Caki2 (cell line): ENCODE results near the gene ASIC1. TPM values are rescaled to one million over a fixed set of nuclear protein-coding genes. Genes with fewer than 3 reads are reported as not detected.

Source experiments
- DNase-seq: peaks from one replicate; pipeline ENCODE4 v3.0.0-alpha.2; 2015; ENCODE audit warnings: low read depth
- in situ Hi-C: cut with HindIII; loops from 2 replicates; pipeline ENCODE4 v1.10.0; 2016; ENCODE audit warnings: low sequenced_read_pairs, low pct_unique_long_range_greater_than_20kb, mixed read lengths
- total RNA-seq: library from RNA; depleted of rRNA; stranded (reverse); fragments of >200 nt; shearing (Covaris generic); gene quantifications from 2 replicates; pipeline ENCODE4 v1.2.3, GENCODE V29; 2014; ENCODE audit warnings: low replicate concordance; rRNA removed

Gene ASIC1
- total RNA-seq, 1 experiment from 2014 or later, result 0.74 TPM

DNA sequence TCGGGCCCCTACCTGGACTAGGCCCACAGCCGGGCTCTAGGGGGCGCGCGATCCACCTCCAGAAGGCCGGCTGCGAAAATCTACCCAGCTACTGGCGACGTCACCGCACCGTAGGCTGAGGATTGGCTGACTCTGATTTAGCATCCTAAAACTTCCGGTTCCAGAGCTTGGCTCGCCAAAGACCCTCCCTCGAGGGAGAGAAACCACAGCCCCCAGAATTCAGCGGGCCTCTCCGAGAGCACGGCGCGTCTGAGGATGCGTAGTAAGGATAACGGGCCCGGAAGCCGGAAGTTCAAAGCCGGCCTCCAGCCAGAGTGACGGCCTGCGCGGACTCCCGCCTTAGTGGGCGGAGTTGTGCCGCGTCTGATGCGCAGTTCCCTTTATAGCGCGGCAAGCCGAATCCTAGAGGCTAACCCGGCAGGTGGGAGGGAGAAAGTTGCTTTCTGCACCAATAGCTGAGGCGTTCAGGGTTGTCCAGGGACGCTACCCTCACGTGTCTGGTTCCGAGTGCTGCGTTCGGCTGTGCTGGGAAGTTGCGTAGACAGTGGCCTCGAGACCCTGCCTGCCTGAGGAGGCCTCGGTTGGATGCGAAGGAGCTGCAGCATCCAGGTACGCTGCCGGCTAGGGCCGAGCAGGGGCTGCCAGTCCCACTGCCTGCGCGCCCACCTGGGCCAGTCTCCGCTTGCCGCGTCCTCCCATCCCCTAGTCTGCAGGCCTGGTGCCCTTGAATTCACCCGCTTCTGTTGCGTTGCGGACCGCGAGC lies 54.5 kb downstream of the ASIC1 start, which contains the start of gene COX14:
COX14 (plus strand) TSS at position 544 of the 763 bp plus-strand sequence. CDS start 7,808 bp downstream, outside the sequence.
- in situ Hi-C loops, result loop anchor here (10.0 kb wide), 1 partner anchor 173 kb away; the partner anchor contains the start of gene LIMA1
- DNase-seq, result peak; percentile 100

GRCh38 chr12:50112456-50113218 lies 55.2 kb downstream of the ASIC1 start:
- no peak for DNase-seq
- in situ Hi-C loops, result loop anchor here (10.0 kb wide), 1 partner anchor 172 kb away; the partner anchor contains the start of gene LIMA1

GRCh38 chr12:50117057-50117622 lies 59.7 kb downstream of the ASIC1 start:
- in situ Hi-C loops, result loop anchor here (10.0 kb wide), 1 partner anchor 168 kb away; the partner anchor contains the start of gene LIMA1
- DNase-seq, result no peak

GRCh38 chr12:50119387-50119786 lies 62.0 kb downstream of the ASIC1 start:
- DNase-seq, result no peak
- in situ Hi-C loops, result loop anchor here (10.0 kb wide), 1 partner anchor 165 kb away; the partner anchor contains the start of gene LIMA1

DNA sequence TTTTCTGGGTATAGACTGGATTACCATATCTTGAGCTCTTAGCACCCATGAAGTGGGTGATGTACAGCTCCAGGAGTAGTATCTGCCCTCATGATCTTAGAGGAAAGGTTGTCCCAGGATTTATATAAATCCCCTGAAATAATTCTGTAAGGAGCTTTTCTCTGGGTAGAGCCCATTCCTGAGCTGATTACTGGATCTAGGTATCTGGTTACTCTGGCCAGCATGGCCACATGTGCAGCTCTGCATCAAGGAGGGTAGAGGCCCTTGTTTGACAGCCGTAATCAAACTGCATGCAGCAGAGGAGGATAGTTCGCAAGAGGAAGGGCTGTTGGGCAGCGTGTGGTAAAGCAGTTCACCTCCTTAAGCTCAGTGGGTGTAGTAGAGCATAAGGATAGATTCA lies 63.1 kb downstream of the ASIC1 start:
- no peak for DNase-seq
- in situ Hi-C loops, result no loop called here

GRCh38 chr12:50120953-50121352 lies 63.6 kb downstream of the ASIC1 start:
- DNase-seq, result no peak
- in situ Hi-C loops, result no loop called here

DNA sequence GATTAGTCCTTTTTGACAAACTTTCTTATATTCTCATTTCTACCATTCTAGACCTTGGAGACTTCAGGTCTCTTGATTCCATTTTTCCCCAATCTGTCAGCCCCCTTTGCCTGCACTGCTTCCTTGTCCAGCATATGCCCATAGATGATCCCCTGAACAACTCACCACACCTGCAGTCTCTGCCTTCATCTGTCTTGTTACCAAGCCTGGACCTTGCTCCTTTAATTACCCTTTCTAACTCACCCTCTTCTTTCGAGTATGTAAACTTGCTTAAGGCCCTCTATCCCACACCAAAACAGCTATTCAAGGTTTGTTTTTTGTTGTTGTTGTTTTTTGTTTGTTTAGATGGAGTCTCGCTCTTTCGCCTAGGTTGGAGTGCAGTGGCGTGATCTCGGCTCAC lies 64.2 kb downstream of the ASIC1 start:
- no peak for DNase-seq
- in situ Hi-C loops, result no loop called here

DNA sequence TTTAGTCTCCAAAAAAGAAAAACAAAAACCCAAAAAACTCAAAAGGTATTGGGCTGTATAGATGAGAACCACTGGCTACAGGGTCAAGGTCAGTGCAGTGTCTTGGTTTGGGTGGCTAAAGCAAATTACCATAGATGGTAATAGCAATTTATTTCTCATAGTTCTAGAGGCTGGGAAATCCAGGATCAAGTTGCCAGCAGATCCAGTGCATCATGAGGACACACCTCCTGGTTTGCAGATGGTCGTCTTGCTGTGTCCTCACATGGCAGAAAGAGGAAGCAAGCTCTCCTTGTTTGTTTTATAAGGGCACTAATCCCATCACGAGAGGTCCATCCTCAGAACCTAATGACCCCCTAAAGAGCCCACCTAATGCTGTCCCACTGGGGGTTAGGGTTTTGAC lies 65.8 kb downstream of the ASIC1 start:
- DNase-seq, result no peak
- in situ Hi-C loops, result no loop called here

DNA sequence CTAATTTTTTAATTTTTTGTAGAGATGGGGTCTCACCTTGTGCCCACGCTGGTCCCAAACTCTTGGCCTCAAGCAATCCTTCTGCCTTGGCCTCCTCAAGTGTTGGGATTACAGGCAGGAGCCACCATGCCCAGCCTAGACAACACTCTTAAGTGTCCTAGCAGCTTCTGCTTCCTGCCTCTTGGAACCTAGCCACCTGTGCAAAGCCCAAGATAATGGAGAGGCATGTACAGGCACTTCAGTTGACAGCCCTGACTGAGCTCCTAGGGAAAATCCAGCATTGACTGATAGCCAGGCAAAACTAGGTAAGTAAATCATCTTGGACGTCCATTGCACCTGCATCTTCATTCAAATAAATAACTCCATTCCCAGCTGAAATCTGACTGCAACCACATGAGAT lies 70.2 kb downstream of the ASIC1 start:
- no peak for DNase-seq
- in situ Hi-C loops, result no loop called here

GRCh38 chr12:50129290-50129689 lies 71.9 kb downstream of the ASIC1 start:
- in situ Hi-C loops, result no loop called here
- DNase-seq, result no peak

GRCh38 chr12:50132505-50133135 lies 75.2 kb downstream of the ASIC1 start:
- in situ Hi-C loops, result no loop called here

More at GRCh38 chr12:50132505-50133135, 75.2 kb downstream of the ASIC1 start:
- peak; percentile 43 for DNase-seq

Other genes with a start within 250 kb of the ASIC1 start
- gene NCKAP5L, start 229.2 kb upstream of the ASIC1 start, total RNA-seq, result 5.8 and 7.5 TPM in 2 replicates
- 3.2 and 3.4 TPM in 2 replicates for gene BCDIN3D, start 214.5 kb upstream of the ASIC1 start, total RNA-seq
- gene FAIM2, start 153.7 kb upstream of the ASIC1 start, total RNA-seq, result not detected in 2 replicates
- not detected in 2 replicates for gene AQP2, start 106.9 kb upstream of the ASIC1 start, total RNA-seq
- not detected in 2 replicates for gene AQP5, start 95.7 kb upstream of the ASIC1 start, total RNA-seq
- not detected in 2 replicates for gene AQP6, start 84.6 kb upstream of the ASIC1 start, total RNA-seq
- 195 and 213 TPM in 2 replicates for gene RACGAP1, start 32.1 kb upstream of the ASIC1 start, total RNA-seq
- 61.0 and 61.9 TPM in 2 replicates for gene SMARCD1, start 27.7 kb downstream of the ASIC1 start, total RNA-seq
- not detected in 2 replicates for gene GPD1, start 46.4 kb downstream of the ASIC1 start, total RNA-seq
- 74.0 and 127 TPM in 2 replicates for gene COX14, start 54.6 kb downstream of the ASIC1 start, total RNA-seq
- 47.1 and 78.6 TPM in 2 replicates for gene CERS5, start 109.8 kb downstream of the ASIC1 start, total RNA-seq
- 22.0 and 25.7 TPM in 2 replicates for gene LIMA1, start 225.9 kb downstream of the ASIC1 start, total RNA-seq